Aorta (tissue), 5 donors: ENCODE measurements around the gene FREM2. TPM values are rescaled to one million over a fixed set of nuclear protein-coding genes. Genes with fewer than 3 reads are reported as not detected.

Experiments used
- ATAC-seq: fragments of 200-7000 bp; cut with Tn5 transposase; one replicate; pipeline ENCODE4 v1.9.1; 2022; ENCODE audit warnings: moderate library complexity; ENCODE audit not compliant: low FRiP score
- DNase-seq, 2 donors: peaks; one replicate each; pipeline ENCODE4 v3.0.0-alpha.2; 2020
- H3K27ac ChIP-seq, 2 donors: one replicate each; pipeline ENCODE4 v1.5.1; 2013; ENCODE audit warnings: low read length in 2 of 2, mild to moderate bottlenecking in 2 of 2, moderate library complexity in 2 of 2, control low read depth in 1 of 2, inconsistent platforms in 1 of 2, low read depth in 1 of 2
- H3K27me3 ChIP-seq, 2 donors: one replicate each; pipeline ENCODE4 v1.6.1; 2013; ENCODE audit warnings: control low read depth in 1 of 2, low read length in 1 of 2, mild to moderate bottlenecking in 1 of 2, moderate library complexity in 1 of 2; ENCODE audit not compliant: insufficient read depth in 2 of 2, control insufficient read depth in 1 of 2
- H3K36me3 ChIP-seq, 2 donors: one replicate each; pipeline ENCODE4 v1.6.1; 2013; ENCODE audit warnings: control low read depth in 1 of 2, low read length in 1 of 2, mild to moderate bottlenecking in 1 of 2; ENCODE audit not compliant: insufficient read depth in 2 of 2, control insufficient read depth in 1 of 2
- H3K4me1 ChIP-seq, 2 donors: one replicate each; pipeline ENCODE4 v1.6.1; 2013; ENCODE audit warnings: low read length in 2 of 2, control low read depth in 1 of 2, mild to moderate bottlenecking in 1 of 2, moderate library complexity in 1 of 2; ENCODE audit not compliant: insufficient read depth in 2 of 2, control insufficient read depth in 1 of 2
- H3K4me3 ChIP-seq, 2 donors: one replicate each; pipeline ENCODE4 v1.5.1; 2013; ENCODE audit warnings: low read length in 2 of 2, control low read depth in 1 of 2, mild to moderate bottlenecking in 1 of 2
- H3K9me3 ChIP-seq: one replicate; pipeline ENCODE4 v1.6.1; 2013; ENCODE audit warnings: mild to moderate bottlenecking, low read length; ENCODE audit not compliant: control insufficient read depth
- WGBS, 2 donors: extraction: QIAGEN DNeasy Blood & Tissue Kit; methylation state at CpG; one replicate each; pipeline ENCODE4 v1.1.7; 2013; 5-methylcytosine and 5-hydroxymethylcytosine counted together
- intact Hi-C, 2 donors: fragments of 100-400 bp; cut with DNase I; formaldehyde crosslinking; loops; one replicate each; pipeline versions ENCODE4 v1.14.2 to v1.15.0; 2022
- polyA plus RNA-seq, 2 donors: library from polyadenylated mRNA; stranded (reverse); fragments of 200-250 nt; gene quantifications; one replicate each; pipeline ENCODE4 v1.2.3, GENCODE V29; 2013
- total RNA-seq, 2 donors: library from RNA; stranded (reverse); fragmentation: NEBNext Ultra II Directional; extraction: Animal tissue kit (Norgen Biotek cat#: 25700); gene quantifications; one replicate each; pipeline ENCODE4 v1.2.1, GENCODE V29; 2021
- donor health status: healthy with polysubstance abuse.
- donor health status: Bipolar disorder and iron deficiency.
- donor health status: DM: no; HTN: no; CAD: no.
- donor health status: DM: no; HTN: no; CAD: no.
- donor health status: DM: yes; HTN: yes; CAD: no.

Gene FREM2
- total and polyA plus RNA-seq, 4 donors, result 0.16 to 0.18 TPM; not detected in 2

- peak; percentile 48 for ATAC-seq
- intact Hi-C loops, result no loop called here
- 22 to 24% methylated on average over 7 of the region's 7 CpGs for WGBS, 2 donors
Observed at GRCh38 chr13:38763446-38764381, 76.8 kb downstream of the FREM2 start.

DNA sequence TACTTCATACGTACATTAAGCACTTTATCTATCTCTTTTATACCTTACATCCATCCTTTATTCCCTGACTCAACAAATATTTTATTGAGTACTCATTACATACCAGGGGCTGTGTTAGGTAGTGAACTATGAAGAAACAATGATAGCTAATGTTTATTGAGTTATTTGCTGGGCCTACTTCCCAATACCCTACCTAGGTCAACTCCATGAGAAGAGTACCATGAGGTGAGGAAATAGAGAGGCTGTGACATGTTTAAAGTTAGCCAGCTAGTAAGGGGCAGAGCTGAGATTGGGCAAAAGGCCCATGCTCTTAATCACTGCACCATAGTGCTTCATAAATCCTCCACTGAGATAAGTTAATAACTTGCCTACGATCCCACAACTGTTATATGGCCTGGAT is 79.9 kb downstream of the FREM2 start:
- DNase-seq (no peak), ATAC-seq (no peak)
- intact Hi-C loops, result no loop called here
- H3K4me1 ChIP-seq, result no peaks in the 10 kb centered on the region
- no peaks in the 10 kb centered on the region for H3K27me3 ChIP-seq
- H3K27ac ChIP-seq, result no peak overlapping the region
- no peaks in the 10 kb centered on the region for H3K36me3 ChIP-seq
- H3K9me3 ChIP-seq, result no peaks in the 10 kb centered on the region
- 79 to 85% methylated on average over 2 of the region's 2 CpGs for WGBS, 2 donors
- no peak overlapping the region for H3K4me3 ChIP-seq

More at GRCh38 chr13:38763446-38764381, 76.8 kb downstream of the FREM2 start:
- H3K4me3 ChIP-seq, result no peak overlapping the region
- DNase-seq, result no peak
- no peaks in the 10 kb centered on the region for H3K9me3 ChIP-seq
- no peaks in the 10 kb centered on the region for H3K27me3 ChIP-seq
- H3K4me1 ChIP-seq, result no peaks in the 10 kb centered on the region
- no peaks in the 10 kb centered on the region for H3K36me3 ChIP-seq
- H3K27ac ChIP-seq, result no peak overlapping the region

DNA sequence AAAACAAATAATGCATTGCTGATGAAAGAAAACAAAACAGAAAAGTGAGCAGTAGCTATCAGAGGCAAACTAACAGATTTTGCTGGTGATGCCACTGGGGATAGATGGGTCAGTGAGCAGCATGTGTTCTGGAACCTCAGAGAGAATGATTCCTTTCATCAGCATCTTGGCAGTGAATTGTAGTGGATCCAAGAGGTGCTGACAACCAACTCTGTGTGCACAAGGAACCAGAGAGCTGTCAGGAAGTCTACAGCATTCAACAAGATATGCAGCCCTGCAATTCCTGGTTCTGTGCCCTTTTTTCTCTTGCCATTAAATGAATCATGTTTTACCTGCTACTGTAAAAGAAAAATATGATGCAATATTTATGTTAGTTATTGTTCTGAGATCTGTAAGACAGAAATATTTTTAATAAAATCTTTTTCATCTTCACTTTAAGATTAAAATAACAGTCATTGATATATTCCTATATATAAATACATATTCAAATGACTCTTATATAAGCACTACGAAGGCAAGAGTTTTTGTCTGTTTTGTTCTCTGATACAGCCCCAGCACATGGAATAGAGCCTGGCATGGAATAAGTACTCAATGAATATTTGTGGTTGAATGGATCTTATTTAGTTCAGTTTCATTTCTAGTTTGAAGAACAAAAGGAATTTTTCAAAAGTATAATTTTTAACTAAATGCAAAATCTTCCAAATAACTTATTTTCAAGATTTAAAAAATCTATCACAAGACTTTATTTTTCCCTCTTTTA is 80.8 kb downstream of the FREM2 start:
- no peak for ATAC-seq
- WGBS, 2 donors, result 54 to 68% methylated on average over 1 of the region's 1 CpG
- intact Hi-C loops, result no loop called here

GRCh38 chr13:38769526-38769925 is 82.6 kb downstream of the FREM2 start:
- 91 to 92% methylated on average over 7 of the region's 7 CpGs for WGBS, 2 donors

More for the DNA sequence above, 80.8 kb downstream of the FREM2 start:
- no peaks in the 10 kb centered on the region for H3K27me3 ChIP-seq
- no peak overlapping the region for H3K27ac ChIP-seq
- no peak overlapping the region for H3K4me3 ChIP-seq
- no peak for DNase-seq
- no peaks in the 10 kb centered on the region for H3K4me1 ChIP-seq
- no peaks in the 10 kb centered on the region for H3K36me3 ChIP-seq
- no peaks in the 10 kb centered on the region for H3K9me3 ChIP-seq

DNA sequence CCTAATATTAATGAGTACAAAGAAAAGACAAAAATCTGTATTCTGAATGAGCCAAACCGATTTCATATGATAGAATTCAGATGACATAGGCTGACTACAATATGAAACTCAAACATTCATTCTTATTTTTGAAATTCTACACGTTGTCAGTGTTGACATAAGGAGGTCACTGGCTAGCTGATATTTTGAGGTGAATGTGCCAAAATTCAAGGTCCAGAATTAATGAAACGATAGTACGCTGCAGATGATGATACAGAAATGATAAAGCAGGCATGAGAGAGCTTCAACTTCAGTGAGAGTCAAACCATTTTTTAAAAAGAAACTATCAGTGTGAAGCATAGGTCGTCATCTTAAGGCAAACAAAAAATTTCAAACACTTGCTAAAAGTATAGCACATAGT is 88.2 kb downstream of the FREM2 start:
- no peak overlapping the region for H3K27ac ChIP-seq
- no peaks in the 10 kb centered on the region for H3K4me1 ChIP-seq
- DNase-seq (no peak), ATAC-seq (no peak)
- H3K27me3 ChIP-seq, result no peaks in the 10 kb centered on the region
- WGBS, 2 donors, result 46 to 48% methylated on average over 5 of the region's 5 CpGs
- H3K36me3 ChIP-seq, result no peaks in the 10 kb centered on the region
- no peak overlapping the region for H3K4me3 ChIP-seq
- intact Hi-C loops, result no loop called here
- H3K9me3 ChIP-seq, result no peaks in the 10 kb centered on the region

More at GRCh38 chr13:38769526-38769925, 82.6 kb downstream of the FREM2 start:
- Histone ChIP-seq H3K4me1 (no peaks in the 10 kb centered on the region), H3K27me3 (no peaks in the 10 kb centered on the region), H3K4me3 (no peak overlapping the region), H3K27ac (no peak overlapping the region), H3K36me3 (no peaks in the 10 kb centered on the region), H3K9me3 (no peaks in the 10 kb centered on the region)
- DNase-seq (no peak), ATAC-seq (no peak)
- intact Hi-C loops, result no loop called here

DNA sequence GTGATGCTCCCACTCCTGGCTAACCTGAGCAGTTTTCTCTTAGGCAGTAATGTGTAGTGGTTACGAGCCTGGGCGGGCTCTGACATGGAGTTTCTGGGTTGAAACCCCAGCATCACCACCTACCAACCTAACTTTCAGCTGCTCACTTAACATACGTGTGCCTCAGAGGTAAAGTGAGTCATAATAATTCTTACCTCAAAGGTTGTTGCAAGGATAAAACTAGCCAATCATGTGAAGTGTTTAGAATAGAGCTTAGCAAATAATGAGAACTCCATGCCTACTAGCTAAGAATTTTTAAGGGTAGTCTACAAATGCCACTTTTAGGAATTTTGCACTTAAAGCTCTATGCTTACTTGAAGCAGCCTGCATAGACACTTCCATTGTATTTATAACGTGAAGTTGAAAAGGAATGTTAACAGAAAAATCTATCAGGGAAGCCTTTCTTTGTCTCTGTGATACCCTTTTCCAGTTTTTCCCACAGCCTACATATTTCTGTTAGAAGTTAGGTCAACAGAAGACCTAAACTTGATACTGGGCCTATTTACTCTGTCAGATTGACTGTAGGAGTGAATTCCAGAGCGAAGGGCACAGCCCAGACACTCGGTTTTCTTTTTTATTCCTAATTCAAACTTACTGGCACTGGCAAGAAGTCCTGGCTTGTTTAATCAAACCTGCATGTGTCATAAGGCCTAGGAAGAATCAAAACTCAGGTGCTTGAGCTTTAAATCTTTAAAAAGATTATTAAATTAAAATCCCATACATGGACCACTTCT is 90.7 kb downstream of the FREM2 start:
- no peaks in the 10 kb centered on the region for H3K27me3 ChIP-seq
- H3K36me3 ChIP-seq, result no peaks in the 10 kb centered on the region
- H3K4me3 ChIP-seq, result no peak overlapping the region
- H3K4me1 ChIP-seq, result no peaks in the 10 kb centered on the region
- no peak overlapping the region for H3K27ac ChIP-seq
- DNase-seq (no peak), ATAC-seq (no peak)
- intact Hi-C loops, result no loop called here
- WGBS, 2 donors, result 61 to 73% methylated on average over 6 of the region's 6 CpGs
- H3K9me3 ChIP-seq, result no peaks in the 10 kb centered on the region

DNA sequence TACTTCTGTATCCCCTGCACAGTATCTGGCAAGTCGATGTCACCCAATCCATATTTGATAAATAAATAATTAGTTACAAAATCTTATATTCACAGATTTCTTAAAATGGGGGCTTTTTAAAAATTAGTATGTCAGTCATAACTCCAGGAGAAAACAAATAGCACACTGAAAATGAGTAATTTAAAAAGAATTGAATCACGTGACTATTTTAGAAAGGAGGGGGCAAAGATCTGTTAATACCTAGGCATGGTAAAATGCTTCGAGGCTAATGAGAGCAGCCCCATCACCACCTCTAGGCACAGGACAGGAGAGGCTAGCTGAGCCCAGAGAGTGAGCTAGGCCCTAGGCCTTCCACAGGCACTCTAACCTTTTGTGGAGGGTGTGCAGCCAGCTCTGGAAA is 94.7 kb downstream of the FREM2 start:
- Histone ChIP-seq H3K4me1 (no peaks in the 10 kb centered on the region), H3K27me3 (no peaks in the 10 kb centered on the region), H3K27ac (no peak overlapping the region), H3K4me3 (no peak overlapping the region), H3K9me3 (no peaks in the 10 kb centered on the region), H3K36me3 (no peaks in the 10 kb centered on the region)
- intact Hi-C loops, result no loop called here
- DNase-seq (no peak), ATAC-seq (no peak)
- WGBS, 2 donors, result 87 to 90% methylated on average over 3 of the region's 3 CpGs

DNA sequence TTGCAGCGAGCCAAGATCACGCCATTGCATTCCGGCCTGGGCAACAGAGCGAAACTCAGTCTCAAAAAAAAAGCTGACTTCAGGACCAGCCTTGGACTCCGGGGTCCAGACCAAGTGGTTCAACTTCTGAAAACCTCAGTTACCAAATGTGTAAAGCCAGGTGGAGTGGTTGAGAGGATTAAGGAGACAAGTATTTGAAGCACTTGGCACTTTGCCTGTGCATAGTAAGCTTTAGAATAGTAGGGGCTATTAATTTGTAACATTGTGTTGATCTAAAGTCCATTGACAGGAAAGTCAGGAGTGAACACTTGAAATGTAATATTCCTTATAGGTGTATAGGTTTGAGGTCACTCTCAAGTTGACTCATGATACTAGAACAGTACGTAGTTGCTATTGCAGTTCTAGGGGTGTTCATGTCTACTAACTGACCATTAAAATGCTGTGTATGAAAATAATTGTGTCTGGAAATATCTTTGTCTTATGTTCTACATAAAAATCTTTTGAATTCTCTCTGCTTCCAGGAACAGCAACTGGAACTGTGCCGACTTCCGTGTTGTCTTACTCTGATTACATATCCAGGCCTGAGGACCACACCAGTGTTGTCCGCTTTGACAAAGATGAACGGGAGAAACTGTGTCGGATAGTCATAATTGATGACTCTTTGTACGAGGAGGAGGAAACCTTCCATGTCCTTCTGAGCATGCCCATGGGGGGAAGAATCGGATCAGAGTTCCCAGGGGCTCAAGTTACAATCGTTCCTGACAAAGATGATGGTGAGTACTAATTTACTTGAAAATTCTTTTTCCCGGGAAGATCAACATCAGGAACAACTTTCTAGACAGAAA is 97.4 kb downstream of the FREM2 start:
- no peak for DNase-seq
- no peak overlapping the region for H3K27ac ChIP-seq
- H3K4me1 ChIP-seq, result no peaks in the 10 kb centered on the region
- H3K4me3 ChIP-seq, result no peak overlapping the region
- no peak for ATAC-seq
- H3K9me3 ChIP-seq, result no peaks in the 10 kb centered on the region
- intact Hi-C loops, result no loop called here
- no peaks in the 10 kb centered on the region for H3K36me3 ChIP-seq
- 45 to 51% methylated on average over 15 of the region's 15 CpGs for WGBS, 2 donors
- no peaks in the 10 kb centered on the region for H3K27me3 ChIP-seq
